ENCODE measurements around the gene COASY.

- no peak for TF ChIP-seq CTCF (IDR thresholded peaks at IDR 0.05)
- no peak for TF ChIP-seq ZFX (IDR thresholded peaks at IDR 0.05; ENCODE audit: borderline replicate concordance)
Observed at GRCh38 chr17:42538482-42538881, 23.5 kb upstream of the COASY start.
